ENCODE measurements around the gene MRPL45.

DNA sequence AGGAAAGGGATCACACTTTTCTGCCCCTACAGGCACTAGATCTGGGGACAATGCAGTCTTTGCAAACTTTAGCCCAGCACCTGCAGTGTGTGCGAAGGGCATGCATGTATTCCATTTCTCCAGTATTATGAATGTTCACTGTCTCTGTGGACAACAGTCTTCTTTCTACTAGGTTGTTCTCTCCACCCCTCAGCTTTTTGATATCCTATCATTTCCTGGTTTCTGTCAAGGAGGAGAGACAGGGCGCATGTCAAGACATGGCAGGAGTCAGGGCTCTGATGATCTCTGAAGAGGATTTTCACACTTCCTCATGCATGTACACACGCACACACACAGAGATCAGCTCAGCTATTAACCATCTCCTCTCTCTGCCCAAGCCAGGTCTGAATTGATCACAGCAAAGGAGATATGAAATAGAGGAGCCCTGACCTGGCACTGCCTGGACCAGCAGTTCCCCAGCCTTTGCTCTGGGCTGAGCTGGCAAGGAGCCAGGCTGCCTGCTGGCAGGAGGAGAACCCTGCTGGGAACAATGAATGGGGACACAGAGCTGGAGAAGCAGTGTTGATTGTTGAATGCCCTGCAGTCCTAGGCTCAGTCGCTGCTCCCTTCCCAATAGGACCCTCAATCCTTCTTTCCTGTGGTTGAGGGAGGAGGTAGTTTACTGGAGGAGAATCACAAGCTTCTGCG lies 44.2 kb downstream of the MRPL45 start:
- TF ChIP-seq, protein P1, sequence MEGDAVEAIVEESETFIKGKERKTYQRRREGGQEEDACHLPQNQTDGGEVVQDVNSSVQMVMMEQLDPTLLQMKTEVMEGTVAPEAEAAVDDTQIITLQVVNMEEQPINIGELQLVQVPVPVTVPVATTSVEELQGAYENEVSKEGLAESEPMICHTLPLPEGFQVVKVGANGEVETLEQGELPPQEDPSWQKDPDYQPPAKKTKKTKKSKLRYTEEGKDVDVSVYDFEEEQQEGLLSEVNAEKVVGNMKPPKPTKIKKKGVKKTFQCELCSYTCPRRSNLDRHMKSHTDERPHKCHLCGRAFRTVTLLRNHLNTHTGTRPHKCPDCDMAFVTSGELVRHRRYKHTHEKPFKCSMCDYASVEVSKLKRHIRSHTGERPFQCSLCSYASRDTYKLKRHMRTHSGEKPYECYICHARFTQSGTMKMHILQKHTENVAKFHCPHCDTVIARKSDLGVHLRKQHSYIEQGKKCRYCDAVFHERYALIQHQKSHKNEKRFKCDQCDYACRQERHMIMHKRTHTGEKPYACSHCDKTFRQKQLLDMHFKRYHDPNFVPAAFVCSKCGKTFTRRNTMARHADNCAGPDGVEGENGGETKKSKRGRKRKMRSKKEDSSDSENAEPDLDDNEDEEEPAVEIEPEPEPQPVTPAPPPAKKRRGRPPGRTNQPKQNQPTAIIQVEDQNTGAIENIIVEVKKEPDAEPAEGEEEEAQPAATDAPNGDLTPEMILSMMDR (IDR thresholded peaks at IDR 0.05), result no peak
- TF ChIP-seq POLR2A (IDR thresholded peaks at IDR 0.05), result no peak

Measured in uterus (tissue), 2 donors.